IMR-90 (cell line): ENCODE results near the gene BTNL3. TPM values are rescaled to one million over a fixed set of nuclear protein-coding genes. Genes with fewer than 3 reads are reported as not detected.

Experiments
- ATAC-seq: fragments of 200-7000 bp; cut with Tn5 transposase; 2 replicates; pipeline ENCODE4 v1.9.1; 2020; ENCODE audit warnings: low read depth, mild to moderate bottlenecking, moderate library complexity
- BruUV-seq: library from RNA; stranded (reverse); fragments of 400-500 nt; replicated peaks from 2 replicates; lab custom pipeline; 2021; lab: Mats Ljungman, UMichigan
- CTCF ChIA-PET: fragments of 300-600 bp; formaldehyde crosslinking; extraction: SDS; loops from one replicate; lab custom pipeline; 2021; ENCODE audit warnings: antibody characterized with exemption; lab: Yijun Ruan, JAX
- POLR2A ChIA-PET: fragments of 300-600 bp; sonication (Branson Sonifier 250); formaldehyde crosslinking; loops from one replicate; lab custom pipeline; 2022; ENCODE audit warnings: antibody characterized with exemption; ENCODE audit not compliant: unreplicated experiment; lab: Charles Lee
- DNase-seq: peaks from one replicate; pipeline ENCODE4 v3.0.0; 2013
- H2AFZ ChIP-seq: replicated peaks from 2 replicates; pipeline ENCODE3; 2013; ENCODE audit warnings: low read length, mild to moderate bottlenecking; ENCODE audit not compliant: poor library complexity
- H2AK5ac ChIP-seq: 2 replicates; pipeline ENCODE4 v1.6.1; 2013; ENCODE audit warnings: low read depth, low read length, inconsistent platforms
- H2AK9ac ChIP-seq: replicated peaks from 2 replicates; pipeline ENCODE3; 2013; ENCODE audit warnings: mild to moderate bottlenecking, low read depth, low read length, moderate library complexity; ENCODE audit not compliant: poor library complexity
- H2BK120ac ChIP-seq: 2 replicates; pipeline ENCODE4 v1.6.1; 2013; ENCODE audit warnings: low read depth, low read length, inconsistent platforms
- H2BK15ac ChIP-seq: 3 replicates; pipeline ENCODE4 v1.6.1; 2013; ENCODE audit warnings: low read depth, low read length, inconsistent platforms
- H2BK20ac ChIP-seq: 2 replicates; pipeline ENCODE4 v1.6.1; 2013; ENCODE audit warnings: low read depth, mild to moderate bottlenecking, inconsistent platforms, low read length, moderate library complexity
- H2BK5ac ChIP-seq: 2 replicates; pipeline ENCODE4 v1.6.1; 2013; ENCODE audit warnings: mild to moderate bottlenecking, low read depth, low read length, inconsistent platforms; ENCODE audit not compliant: poor library complexity, severe bottlenecking
- H3K14ac ChIP-seq: replicated peaks from 2 replicates; pipeline ENCODE4 v1.6.1; 2013; ENCODE audit warnings: low read depth, low read length, inconsistent platforms
- H3K18ac ChIP-seq: 2 replicates; pipeline ENCODE4 v1.6.1; 2013; ENCODE audit warnings: low read depth, low read length, control low read depth
- H3K23ac ChIP-seq: 2 replicates; pipeline ENCODE4 v1.6.1; 2013; ENCODE audit warnings: low read depth, low read length, inconsistent platforms
- H3K27ac ChIP-seq: 2 replicates; pipeline ENCODE4 v1.5.1; 2013; ENCODE audit warnings: mild to moderate bottlenecking, control low read depth, low read length; ENCODE audit not compliant: insufficient read depth
- H3K27me3 ChIP-seq: 2 replicates; pipeline ENCODE4 v1.6.1; 2013; ENCODE audit warnings: low read length; ENCODE audit not compliant: control insufficient read depth, insufficient read depth
- H3K36me3 ChIP-seq: 2 replicates; pipeline ENCODE4 v1.6.1; 2013; ENCODE audit warnings: low read length, mixed read lengths; ENCODE audit not compliant: control insufficient read depth, insufficient read depth
- H3K4ac ChIP-seq: 2 replicates; pipeline ENCODE4 v1.6.1; 2013; ENCODE audit warnings: low read depth, low read length, inconsistent platforms
- H3K4me1 ChIP-seq: 2 replicates; pipeline ENCODE4 v1.6.1; 2013; ENCODE audit warnings: low read length, mixed read lengths; ENCODE audit not compliant: control insufficient read depth, insufficient read depth
- H3K4me2 ChIP-seq: 2 replicates; pipeline ENCODE4 v1.6.1; 2013; ENCODE audit warnings: low read depth, mild to moderate bottlenecking, control low read depth, low read length, moderate library complexity
- H3K4me3 ChIP-seq: 2 replicates; pipeline ENCODE4 v1.5.1; 2013; ENCODE audit warnings: low read depth, mild to moderate bottlenecking, control low read depth, low read length, moderate library complexity; ENCODE audit not compliant: insufficient read depth
- H3K56ac ChIP-seq: 2 replicates; pipeline ENCODE4 v1.6.1; 2013; ENCODE audit warnings: low read length, inconsistent platforms; ENCODE audit not compliant: insufficient read depth; ENCODE audit errors: extremely low read depth
- H3K79me1 ChIP-seq, 2 experiments: 2 replicates each; pipeline ENCODE4 v1.6.1; 2013; ENCODE audit warnings: low read length in 2 of 2, inconsistent platforms in 1 of 2, low read depth in 1 of 2
- H3K9ac ChIP-seq: 2 replicates; pipeline ENCODE4 v1.6.1; 2013; ENCODE audit warnings: low read depth, low read length, control low read depth
- H3K9me1 ChIP-seq: 2 replicates; pipeline ENCODE4 v1.6.1; 2013; ENCODE audit warnings: low read length, inconsistent platforms; ENCODE audit not compliant: insufficient read depth
- H3K9me3 ChIP-seq: 2 replicates; pipeline ENCODE4 v1.6.1; 2013; ENCODE audit warnings: low read length; ENCODE audit not compliant: control insufficient read depth, insufficient read depth
- H4K20me1 ChIP-seq: 2 replicates; pipeline ENCODE4 v1.6.1; 2013; ENCODE audit warnings: low read length, inconsistent platforms; ENCODE audit not compliant: insufficient read depth
- H4K5ac ChIP-seq: 2 replicates; pipeline ENCODE4 v1.6.1; 2013; ENCODE audit warnings: mild to moderate bottlenecking, low read depth, low read length, control low read depth
- H4K8ac ChIP-seq, 2 experiments: 2 replicates each; pipeline ENCODE4 v1.6.1; 2013; ENCODE audit warnings: low read depth in 2 of 2, low read length in 2 of 2, control low read depth in 1 of 2, inconsistent platforms in 1 of 2
- H4K91ac ChIP-seq: 2 replicates; pipeline ENCODE4 v1.6.1; 2013; ENCODE audit warnings: low read depth, low read length, inconsistent platforms; ENCODE audit not compliant: insufficient read depth
- CHD1 ChIP-seq: IDR thresholded peaks from 2 replicates; pipeline ENCODE4 v1.6.1; 2012; ENCODE audit warnings: low read depth, low read length, improper control_type of control experiment
- FOS ChIP-seq: fragments of 150-350 bp; IDR thresholded peaks from 2 replicates; pipeline ENCODE4 v1.6.1; 2016; ENCODE audit warnings: low read depth, low read length
- USF2 ChIP-seq: fragments of 150-350 bp; IDR thresholded peaks from 2 replicates; pipeline ENCODE4 v1.6.1; 2017; ENCODE audit warnings: mild to moderate bottlenecking, antibody characterized with exemption, low read length, low read depth
- dilution Hi-C: fragments of 300-500 bp; cut with HindIII; formaldehyde crosslinking; loops from one replicate; pipeline ENCODE4 v1.14.3; 2018; ENCODE audit warnings: low sequenced_read_pairs; ENCODE audit not compliant: unreplicated experiment
- in situ Hi-C: fragments of 300-500 bp; cut with MboI; formaldehyde crosslinking; loops from 3 replicates; pipeline ENCODE4 v1.14.3; 2019; ENCODE audit warnings: low sequenced_read_pairs, inconsistent platforms, mixed read lengths
- intact Hi-C: fragments of 100-400 bp; cut with micrococcal nuclease; formaldehyde crosslinking; loops from 2 replicates; pipeline ENCODE4 v1.10.0; 2022
- polyA plus RNA-seq, 3 experiments: library from polyadenylated mRNA; depleted of rRNA; stranded (reverse); fragments of >200 nt; gene quantifications; 2 replicates each; pipeline ENCODE4 v1.2.3, GENCODE V29; 2012; ENCODE audit warnings: low replicate concordance in 1 of 3
- total RNA-seq: library from RNA; depleted of rRNA; stranded (reverse); fragments of >200 nt; gene quantifications from 2 replicates; pipeline ENCODE4 v1.2.3, GENCODE V29; 2012

The BTNL3 gene
- total and polyA plus RNA-seq, 2 of the 4 experiments (the other 2 are of a cell fraction), result not detected

GRCh38 chr5:181001947-181002346, 13.3 kb downstream of the BTNL3 start:
- H4K20me1 ChIP-seq, result no peaks in the 10 kb centered on the region
- no peak overlapping the region for H3K18ac ChIP-seq
- no peak overlapping the region for H3K56ac ChIP-seq
- no peak overlapping the region for H2BK120ac ChIP-seq
- no peak overlapping the region for H3K4me2 ChIP-seq
- CTCF ChIA-PET, result no interaction called here
- ATAC-seq, result no peak
- no peak overlapping the region for H2AFZ ChIP-seq
- H2BK5ac ChIP-seq, result no peak overlapping the region
- no peak overlapping the region for H2BK20ac ChIP-seq
- H3K27ac ChIP-seq, result no peak overlapping the region
- H3K27me3 ChIP-seq, result no peaks in the 10 kb centered on the region
- POLR2A ChIA-PET, result no interaction called here
- in situ Hi-C loops (no loop called here), dilution Hi-C loops (no loop called here), intact Hi-C loops (no loop called here)
- no peak overlapping the region for H4K91ac ChIP-seq
- peaks cover 11% of the 10 kb centered on the region for H3K9me3 ChIP-seq
- no peak overlapping the region for H2BK15ac ChIP-seq
- no TSS peak for BruUV-seq
- H3K23ac ChIP-seq, result no peak overlapping the region
- no peaks in the 10 kb centered on the region for H3K4me1 ChIP-seq
- H3K4ac ChIP-seq, result no peak overlapping the region
- H3K9me1 ChIP-seq, result no peaks in the 10 kb centered on the region
- TF ChIP-seq FOS (no peak), USF2 (no peak), CHD1 (no peak)
- DNase-seq, result no peak
- no peak overlapping the region for H4K8ac ChIP-seq
- no peak overlapping the region for H3K9ac ChIP-seq
- no peak overlapping the region for H2AK9ac ChIP-seq
- no peak overlapping the region for H2AK5ac ChIP-seq
- H3K14ac ChIP-seq, result no peak overlapping the region
- H3K79me1 ChIP-seq, result no peaks in the 10 kb centered on the region
- no peaks in the 10 kb centered on the region for H3K36me3 ChIP-seq
- H4K5ac ChIP-seq, result no peak overlapping the region
- H3K4me3 ChIP-seq, result no peak overlapping the region
